Duodenal mucosa (tissue), 2 donors: ENCODE data around the gene GARS1.

Experiments
- H3K27ac ChIP-seq: one replicate; pipeline ENCODE4 v1.7.0; 2013; ENCODE audit warnings: low read depth, low read length
- H3K27me3 ChIP-seq, 2 donors: one replicate each; pipeline ENCODE4 v1.7.0; 2013; ENCODE audit warnings: low read length in 2 of 2, control low read depth in 1 of 2; ENCODE audit not compliant: insufficient read depth in 2 of 2, control insufficient read depth in 1 of 2
- H3K36me3 ChIP-seq, 2 donors: one replicate each; pipeline ENCODE4 v1.7.0; 2013; ENCODE audit warnings: low read length in 2 of 2, control low read depth in 1 of 2; ENCODE audit not compliant: insufficient read depth in 2 of 2, control insufficient read depth in 1 of 2
- H3K4me1 ChIP-seq, 2 donors: one replicate each; pipeline ENCODE4 v1.7.0; 2013; ENCODE audit warnings: low read length in 2 of 2, control low read depth in 1 of 2; ENCODE audit not compliant: insufficient read depth in 2 of 2, control insufficient read depth in 1 of 2
- H3K4me3 ChIP-seq, 2 donors: one replicate each; pipeline ENCODE4 v1.7.0; 2013; ENCODE audit warnings: low read length in 2 of 2, low read depth in 1 of 2
- H3K9ac ChIP-seq, 2 donors: one replicate each; pipeline ENCODE4 v1.7.0; 2013; ENCODE audit warnings: low read length in 2 of 2, low read depth in 1 of 2
- H3K9me3 ChIP-seq, 2 donors: one replicate each; pipeline ENCODE4 v1.7.0; 2013; ENCODE audit warnings: low read length in 2 of 2, control low read depth in 1 of 2; ENCODE audit not compliant: control insufficient read depth in 1 of 2

The GARS1 gene, protein sequence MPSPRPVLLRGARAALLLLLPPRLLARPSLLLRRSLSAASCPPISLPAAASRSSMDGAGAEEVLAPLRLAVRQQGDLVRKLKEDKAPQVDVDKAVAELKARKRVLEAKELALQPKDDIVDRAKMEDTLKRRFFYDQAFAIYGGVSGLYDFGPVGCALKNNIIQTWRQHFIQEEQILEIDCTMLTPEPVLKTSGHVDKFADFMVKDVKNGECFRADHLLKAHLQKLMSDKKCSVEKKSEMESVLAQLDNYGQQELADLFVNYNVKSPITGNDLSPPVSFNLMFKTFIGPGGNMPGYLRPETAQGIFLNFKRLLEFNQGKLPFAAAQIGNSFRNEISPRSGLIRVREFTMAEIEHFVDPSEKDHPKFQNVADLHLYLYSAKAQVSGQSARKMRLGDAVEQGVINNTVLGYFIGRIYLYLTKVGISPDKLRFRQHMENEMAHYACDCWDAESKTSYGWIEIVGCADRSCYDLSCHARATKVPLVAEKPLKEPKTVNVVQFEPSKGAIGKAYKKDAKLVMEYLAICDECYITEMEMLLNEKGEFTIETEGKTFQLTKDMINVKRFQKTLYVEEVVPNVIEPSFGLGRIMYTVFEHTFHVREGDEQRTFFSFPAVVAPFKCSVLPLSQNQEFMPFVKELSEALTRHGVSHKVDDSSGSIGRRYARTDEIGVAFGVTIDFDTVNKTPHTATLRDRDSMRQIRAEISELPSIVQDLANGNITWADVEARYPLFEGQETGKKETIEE

GRCh38 chr7:30594540-30595435 is at the start of gene GARS1:
Gene GARS1, plus strand, starts transcription at chr7:30594878. Its CDS starts 44 bp downstream, at chr7:30594922.
- H3K4me3 ChIP-seq, result peak within 1 kb of the TSS; percentile 89 to 99
- H3K4me1 ChIP-seq, result peaks cover 18 to 28% of the 10 kb centered on the region in 2 donors
- H3K9me3 ChIP-seq, result no peaks in the 10 kb centered on the region
- peaks cover 5 to 7% of the 10 kb centered on the region in 2 donors for H3K36me3 ChIP-seq
- H3K9ac ChIP-seq, result peak within 1 kb of the TSS; percentile 95 to 99
- H3K27me3 ChIP-seq, result no peaks in the 10 kb centered on the region
- peak within 1 kb of the TSS; percentile 96 for H3K27ac ChIP-seq

DNA sequence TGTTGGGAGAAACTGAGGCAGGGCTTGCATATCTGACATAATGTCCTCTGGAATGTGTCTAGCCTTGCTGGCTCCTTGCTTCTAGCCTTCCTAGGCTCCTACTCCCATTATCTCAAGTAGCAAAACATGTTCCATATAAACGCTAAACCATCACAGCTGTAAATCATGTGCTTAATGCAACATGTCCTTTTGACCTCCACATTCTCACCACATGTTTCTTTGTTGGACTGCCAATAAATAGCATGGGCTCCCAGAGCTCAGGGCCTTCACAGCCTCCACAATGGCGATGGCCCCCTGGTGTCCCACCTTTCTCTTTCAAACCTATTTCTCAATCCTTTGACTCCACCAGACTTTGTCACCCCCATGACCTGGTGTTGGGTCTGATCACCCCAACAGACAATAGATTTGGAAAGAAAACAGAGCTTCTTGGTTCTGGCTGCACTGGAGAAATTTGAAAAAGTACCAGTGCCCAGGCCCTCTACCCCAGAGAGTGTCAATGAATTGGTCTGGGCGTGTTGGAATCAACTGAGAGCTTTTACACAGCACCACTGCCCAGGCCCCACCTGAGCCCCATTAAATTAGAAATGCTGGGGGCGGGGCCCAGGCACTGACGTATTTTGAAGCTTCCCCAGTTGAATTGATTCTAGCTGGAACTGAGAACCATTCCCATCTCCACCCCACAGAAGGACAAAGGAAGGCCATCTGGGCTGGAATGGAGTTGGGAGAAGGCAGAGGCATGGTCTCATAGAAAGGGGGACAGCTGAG is 48.7 kb upstream of the GARS1 start:
- Histone ChIP-seq H3K27ac (no peak overlapping the region), H3K9me3 (no peaks in the 10 kb centered on the region), H3K4me1 (peaks cover 7 to 17% of the 10 kb centered on the region in 2 donors), H3K36me3 (peaks cover 0 to 3% of the 10 kb centered on the region in 2 donors), H3K9ac (no peak overlapping the region), H3K27me3 (no peaks in the 10 kb centered on the region), H3K4me3 (no peak overlapping the region)

GRCh38 chr7:30546596-30546995 is 48.1 kb upstream of the GARS1 start:
- Histone ChIP-seq H3K27ac (no peak overlapping the region), H3K4me1 (peaks cover 12 to 22% of the 10 kb centered on the region in 2 donors), H3K4me3 (no peak overlapping the region), H3K9me3 (no peaks in the 10 kb centered on the region), H3K9ac (no peak overlapping the region), H3K27me3 (no peaks in the 10 kb centered on the region), H3K36me3 (peaks cover 0 to 3% of the 10 kb centered on the region in 2 donors)

GRCh38 chr7:30548845-30549244 is 45.8 kb upstream of the GARS1 start:
- H3K9ac ChIP-seq, result no peak overlapping the region
- no peaks in the 10 kb centered on the region for H3K9me3 ChIP-seq
- peaks cover 12 to 22% of the 10 kb centered on the region in 2 donors for H3K4me1 ChIP-seq
- H3K27ac ChIP-seq, result no peak overlapping the region
- H3K36me3 ChIP-seq, result peaks cover 0 to 3% of the 10 kb centered on the region in 2 donors
- H3K4me3 ChIP-seq, result no peak overlapping the region
- no peaks in the 10 kb centered on the region for H3K27me3 ChIP-seq

DNA sequence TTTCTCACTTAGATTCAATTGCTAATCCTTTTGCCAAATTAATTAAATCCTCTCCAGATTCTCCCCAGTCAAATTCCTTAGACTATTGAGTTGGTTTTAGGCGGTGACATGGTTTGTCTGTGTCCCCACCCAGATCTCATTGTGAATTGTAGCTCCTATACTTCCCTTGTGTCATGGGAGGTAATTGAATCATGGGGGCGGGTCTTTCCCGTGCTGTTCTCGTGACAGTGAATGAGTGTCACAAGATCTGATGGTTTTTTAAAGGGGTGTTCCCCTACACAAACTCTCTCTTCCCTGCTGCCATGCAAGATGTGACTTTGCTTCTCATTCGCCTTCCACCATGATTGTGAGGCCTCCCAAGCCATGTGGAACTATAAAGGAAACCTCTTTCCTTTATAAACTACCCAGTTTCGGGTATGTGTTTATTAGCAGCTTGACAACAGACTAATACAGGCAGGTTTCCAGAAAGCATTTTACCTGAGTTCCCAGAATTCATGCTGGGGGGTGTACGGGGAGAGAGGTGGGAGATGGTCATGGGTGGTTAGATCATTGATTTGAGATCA is 44.7 kb upstream of the GARS1 start:
- Histone ChIP-seq H3K9ac (no peak overlapping the region), H3K4me3 (no peak overlapping the region), H3K36me3 (peaks cover 0 to 3% of the 10 kb centered on the region in 2 donors), H3K4me1 (peaks cover 12 to 22% of the 10 kb centered on the region in 2 donors), H3K27me3 (no peaks in the 10 kb centered on the region), H3K27ac (no peak overlapping the region), H3K9me3 (no peaks in the 10 kb centered on the region)

- peaks cover 6 to 18% of the 10 kb centered on the region in 2 donors for H3K4me1 ChIP-seq
- H3K4me3 ChIP-seq, result no peak overlapping the region
- peaks cover 0 to 3% of the 10 kb centered on the region in 2 donors for H3K36me3 ChIP-seq
- H3K9me3 ChIP-seq, result no peaks in the 10 kb centered on the region
- H3K27me3 ChIP-seq, result no peaks in the 10 kb centered on the region
- H3K27ac ChIP-seq, result no peak overlapping the region
- no peak overlapping the region for H3K9ac ChIP-seq
These were observed 42.3 kb upstream of the GARS1 start for GRCh38 chr7:30552330-30552729.

DNA sequence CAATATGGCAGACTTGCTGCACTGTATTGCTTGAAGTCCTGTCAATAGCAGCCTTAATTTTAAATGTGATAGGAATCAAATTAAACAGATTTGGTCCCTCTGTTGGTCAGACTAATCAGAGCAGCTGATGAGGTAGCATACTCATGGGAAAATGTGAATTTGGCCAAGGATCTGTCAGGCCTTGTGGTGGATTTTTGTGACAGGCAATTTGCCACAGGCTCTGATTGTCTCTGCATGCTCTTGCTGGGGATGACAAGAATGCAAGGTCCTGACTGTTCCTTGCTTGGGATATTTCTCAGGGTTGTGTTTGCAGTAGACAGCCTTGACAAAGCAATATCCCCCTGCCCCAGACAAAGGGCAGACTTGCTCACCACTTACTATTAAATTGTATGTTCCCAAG is 41.5 kb upstream of the GARS1 start:
- Histone ChIP-seq H3K27me3 (no peaks in the 10 kb centered on the region), H3K4me1 (peaks cover 6 to 18% of the 10 kb centered on the region in 2 donors), H3K36me3 (no peaks in the 10 kb centered on the region), H3K27ac (no peak overlapping the region), H3K9me3 (no peaks in the 10 kb centered on the region), H3K4me3 (no peak overlapping the region), H3K9ac (no peak overlapping the region)

GRCh38 chr7:30553546-30553945 is 41.1 kb upstream of the GARS1 start:
- Histone ChIP-seq H3K9me3 (no peaks in the 10 kb centered on the region), H3K27ac (no peak overlapping the region), H3K36me3 (no peaks in the 10 kb centered on the region), H3K9ac (no peak overlapping the region), H3K4me1 (peaks cover 6 to 17% of the 10 kb centered on the region in 2 donors), H3K27me3 (no peaks in the 10 kb centered on the region), H3K4me3 (no peak overlapping the region)

DNA sequence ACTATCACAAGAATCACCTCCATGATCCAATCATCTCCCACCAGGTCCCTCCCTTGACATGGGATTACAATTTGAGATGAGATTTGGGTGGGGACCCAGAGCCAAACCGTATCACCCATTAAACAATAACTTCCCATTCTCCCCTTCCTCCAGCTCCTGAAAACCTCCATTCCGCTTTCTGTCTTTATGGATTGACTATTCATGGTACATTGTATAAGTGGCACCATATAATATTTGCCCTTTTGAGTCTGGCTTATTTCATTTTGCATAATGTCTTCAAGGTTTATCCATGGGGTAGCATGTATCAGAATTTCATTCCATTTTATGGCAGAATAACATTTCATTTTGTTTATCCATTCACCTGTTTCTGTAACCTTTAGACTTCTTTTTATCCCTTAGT is 39.2 kb upstream of the GARS1 start:
- H3K4me1 ChIP-seq, result peaks cover 6 to 10% of the 10 kb centered on the region in 2 donors
- H3K4me3 ChIP-seq, result no peak overlapping the region
- H3K27ac ChIP-seq, result no peak overlapping the region

More for the DNA sequence above, 39.2 kb upstream of the GARS1 start:
- Histone ChIP-seq H3K9ac (no peak overlapping the region), H3K36me3 (no peaks in the 10 kb centered on the region), H3K27me3 (no peaks in the 10 kb centered on the region), H3K9me3 (no peaks in the 10 kb centered on the region)
